H1 (cell line): ENCODE data around the gene OR7G2. TPM values are rescaled to one million over a fixed set of nuclear protein-coding genes. Genes with fewer than 3 reads are reported as not detected.

Source experiments
- HDAC2 ChIP-seq, 2 experiments: fragments of 300-600 bp in 1 of 2; sonication (generic) in 1 of 2; IDR thresholded peaks; 2 replicates each; pipeline ENCODE4 v1.6.1; 2011 to 2012; ENCODE audit warnings: low read depth in 2 of 2, low read length in 2 of 2, mild to moderate bottlenecking in 2 of 2, moderate library complexity in 2 of 2, borderline replicate concordance in 1 of 2, inconsistent platforms in 1 of 2
- polyA plus RNA-seq, 7 experiments: library from polyadenylated mRNA; depleted of rRNA in 3 of 7; stranded (reverse) in 5 of 7; unstranded in 2 of 7; fragments of >200 nt in 5 of 7; fragments of 200-250 nt in 2 of 7; gene quantifications; 1 replicate in 5 of 7; 2 replicates in 1 of 7; 4 replicates in 1 of 7; pipeline versions ENCODE4 v1.2.1 to v1.2.3, GENCODE V29; 2011 to 2013; ENCODE audit warnings: missing spikeins in 2 of 7, mixed read lengths in 2 of 7
- total RNA-seq: library from RNA; stranded (reverse); fragmentation: NEBNext Ultra II Directional; extraction: Animal tissue kit (Norgen Biotek cat#: 25700); gene quantifications from 2 replicates; pipeline ENCODE4 v1.2.1, GENCODE V29; 2021

OR7G2 gene
- total and polyA plus RNA-seq, 2 of the 8 experiments (the other 6 are each of a cell fraction or from before 2014, with no cell fraction given), result not detected

GRCh38 chr19:9054207-9054606 lies 53.1 kb downstream of the OR7G2 start (continued):
- no peak for TF ChIP-seq HDAC2 (IDR thresholded peaks at IDR 0.05; ENCODE audit: borderline replicate concordance in 1 of 2, low read depth in 2 of 2, low read length in 2 of 2)
- TF ChIP-seq, all 59 proteins: peak for 0
